ENCODE data around the gene HPX.

HPX gene

GRCh38 chr11:6458352-6459098 lies 17.7 kb upstream of the HPX start:
- no peak for DNase-seq (ENCODE audit: low spot score)

GRCh38 chr11:6457581-6458320 lies 17.0 kb upstream of the HPX start:
- no peak for DNase-seq (ENCODE audit: low spot score)

- no peak for DNase-seq (ENCODE audit: low spot score)
Measured at GRCh38 chr11:6456361-6457073, 15.7 kb upstream of the HPX start.

GRCh38 chr11:6455070-6455469 lies 14.3 kb upstream of the HPX start:
- no peak for DNase-seq (ENCODE audit: low spot score)

GRCh38 chr11:6453152-6453551 lies 12.4 kb upstream of the HPX start:
- DNase-seq (ENCODE audit: low spot score), result no peak

- no peak for DNase-seq (ENCODE audit: low spot score)
Measured at GRCh38 chr11:6452219-6452618, 11.4 kb upstream of the HPX start.

- no peak for DNase-seq (ENCODE audit: low spot score)
Measured at GRCh38 chr11:6448574-6448973, 7.8 kb upstream of the HPX start.

GRCh38 chr11:6443269-6444003 lies 2.6 kb upstream of the HPX start:
- peak; percentile 75 for DNase-seq (ENCODE audit: low spot score)

- no peak for DNase-seq (ENCODE audit: low spot score)
Measured at GRCh38 chr11:6442441-6442840, 1.7 kb upstream of the HPX start.

- peak; percentile 77 for DNase-seq (ENCODE audit: low spot score)
Measured at GRCh38 chr11:6438979-6439571, 1.7 kb downstream of the HPX start.

- peak; percentile 50 for DNase-seq (ENCODE audit: low spot score)
Measured at GRCh38 chr11:6437993-6438392, 2.8 kb downstream of the HPX start.

- no peak for DNase-seq (ENCODE audit: low spot score)
Measured at GRCh38 chr11:6437423-6437822, 3.4 kb downstream of the HPX start.

- DNase-seq (ENCODE audit: low spot score), result no peak
Measured at GRCh38 chr11:6433998-6434660, 6.7 kb downstream of the HPX start.

- DNase-seq (ENCODE audit: low spot score), result no peak
Measured at GRCh38 chr11:6431861-6432260, 8.9 kb downstream of the HPX start.

- no peak for DNase-seq (ENCODE audit: low spot score)
Measured at GRCh38 chr11:6427516-6427915, 13.3 kb downstream of the HPX start.

GRCh38 chr11:6420677-6421076 lies 20.1 kb downstream of the HPX start:
- DNase-seq (ENCODE audit: low spot score), result no peak

- peak; percentile 65 for DNase-seq (ENCODE audit: low spot score)
Measured at GRCh38 chr11:6419009-6419631, 21.7 kb downstream of the HPX start, which contains the start of gene APBB1. TSS of gene APBB1 (minus strand) at chr11:6419094. CDS start at chr11:6411347, 7,747 bp downstream.

GRCh38 chr11:6418557-6419008 lies 22.2 kb downstream of the HPX start:
- DNase-seq (ENCODE audit: low spot score), result no peak

- no peak for DNase-seq (ENCODE audit: low spot score)
Measured at GRCh38 chr11:6417907-6418556, 22.8 kb downstream of the HPX start.

- DNase-seq (ENCODE audit: low spot score), result no peak
Measured at GRCh38 chr11:6415797-6416196, 25.0 kb downstream of the HPX start.

Measured in pons (tissue), 1 donor.